ENCODE results near the gene RALGAPA2. TPM values are rescaled to one million over a fixed set of nuclear protein-coding genes. Genes with fewer than 3 reads are reported as not detected.

Gene RALGAPA2
- total RNA-seq, 4 donors from 2014 or later, result 25.9 to 48.9 (median 38.6) TPM

- DNase-seq, result no peak
- Histone ChIP-seq H3K4me3 (no peak overlapping the region), H3K9me3 (no peaks in the 10 kb centered on the region), H3K27me3 (no peaks in the 10 kb centered on the region), H3K36me3 (no peaks in the 10 kb centered on the region), H3K27ac (no peak overlapping the region), H3K4me1 (no peaks in the 10 kb centered on the region)
- intact Hi-C loops (cut with DNase I; ENCODE audit: low total_unique reads), result no loop called here
- TF ChIP-seq POLR2A (IDR thresholded peaks at IDR 0.05) (no peak), CTCF (IDR thresholded peaks at IDR 0.05) (no peak)
Measured at GRCh38 chr20:20489648-20490341, 222.6 kb downstream of the RALGAPA2 start.

GRCh38 chr20:20489054-20489453 lies 223.4 kb downstream of the RALGAPA2 start:
- Histone ChIP-seq H3K27me3 (no peaks in the 10 kb centered on the region), H3K4me1 (no peaks in the 10 kb centered on the region), H3K4me3 (no peak overlapping the region), H3K9me3 (no peaks in the 10 kb centered on the region), H3K27ac (no peak overlapping the region), H3K36me3 (no peaks in the 10 kb centered on the region)
- no peak for TF ChIP-seq POLR2A (IDR thresholded peaks at IDR 0.05)
- TF ChIP-seq CTCF (IDR thresholded peaks at IDR 0.05), result no peak
- intact Hi-C loops (cut with DNase I; ENCODE audit: low total_unique reads), result no loop called here
- no peak for DNase-seq

GRCh38 chr20:20488388-20488787 lies 224.1 kb downstream of the RALGAPA2 start:
- TF ChIP-seq POLR2A (IDR thresholded peaks at IDR 0.05) (no peak), CTCF (IDR thresholded peaks at IDR 0.05) (no peak)
- no peaks in the 10 kb centered on the region for H3K27me3 ChIP-seq
- H3K27ac ChIP-seq, result no peak overlapping the region
- no peaks in the 10 kb centered on the region for H3K4me1 ChIP-seq
- intact Hi-C loops (cut with DNase I; ENCODE audit: low total_unique reads), result no loop called here
- H3K9me3 ChIP-seq, result no peaks in the 10 kb centered on the region
- no peaks in the 10 kb centered on the region for H3K36me3 ChIP-seq
- H3K4me3 ChIP-seq, result no peak overlapping the region
- DNase-seq, result no peak

GRCh38 chr20:20487811-20488210 lies 224.6 kb downstream of the RALGAPA2 start:
- no peak for DNase-seq
- H3K4me3 ChIP-seq, result no peak overlapping the region
- no peaks in the 10 kb centered on the region for H3K4me1 ChIP-seq
- no peaks in the 10 kb centered on the region for H3K9me3 ChIP-seq
- intact Hi-C loops (cut with DNase I; ENCODE audit: low total_unique reads), result no loop called here
- H3K36me3 ChIP-seq, result no peaks in the 10 kb centered on the region
- TF ChIP-seq POLR2A (IDR thresholded peaks at IDR 0.05) (no peak), CTCF (IDR thresholded peaks at IDR 0.05) (no peak)
- no peak overlapping the region for H3K27ac ChIP-seq
- no peaks in the 10 kb centered on the region for H3K27me3 ChIP-seq

GRCh38 chr20:20483328-20483727 lies 229.1 kb downstream of the RALGAPA2 start:
- Histone ChIP-seq H3K36me3 (no peaks in the 10 kb centered on the region), H3K9me3 (no peaks in the 10 kb centered on the region), H3K27me3 (no peaks in the 10 kb centered on the region), H3K4me1 (no peaks in the 10 kb centered on the region), H3K4me3 (no peak overlapping the region), H3K27ac (no peak overlapping the region)
- no peak for DNase-seq
- TF ChIP-seq CTCF (IDR thresholded peaks at IDR 0.05), result no peak
- no peak for TF ChIP-seq POLR2A (IDR thresholded peaks at IDR 0.05)
- intact Hi-C loops (cut with DNase I; ENCODE audit: low total_unique reads), result no loop called here
